Endothelial cell of umbilical vein (primary cell): ENCODE measurements around the gene ARHGEF38. TPM values are rescaled to one million over a fixed set of nuclear protein-coding genes. Genes with fewer than 3 reads are reported as not detected.

ENCODE experiments used
- BruUV-seq: library from RNA; stranded (reverse); fragments of 400-500 nt; replicated peaks from 2 replicates; lab custom pipeline; 2021; lab: Mats Ljungman, UMichigan
- CTCF ChIA-PET: fragments of 300-600, 350-600 bp; sonication (Branson Sonifier 250); formaldehyde crosslinking; loops from one replicate; lab custom pipeline; 2021; ENCODE audit warnings: antibody characterized with exemption, inconsistent platforms; lab: Charles Lee
- POLR2A ChIA-PET: fragments of 300-600, 350-600 bp; sonication (Branson Sonifier 250); formaldehyde crosslinking; loops from one replicate; lab custom pipeline; 2021; ENCODE audit warnings: antibody characterized with exemption, inconsistent platforms; lab: Charles Lee
- DNase-seq: peaks from one replicate; pipeline ENCODE4 v3.0.0-alpha.2; 2011; ENCODE audit warnings: low read depth, low spot score
- FAIRE-seq: peaks from 2 replicates; lab custom pipeline; 2011; peaks lifted over from hg19 to GRCh38; lab: Jason Lieb, UNC
- H2AFZ ChIP-seq: 2 replicates; pipeline ENCODE4 v1.6.0; 2012; ENCODE audit warnings: low read depth, low read length, control low read depth, inconsistent platforms
- H3K27ac ChIP-seq: 2 replicates; pipeline ENCODE4 v1.5.1; 2011; ENCODE audit warnings: low read depth, mild to moderate bottlenecking, control low read depth, low read length, moderate library complexity; ENCODE audit not compliant: insufficient read depth
- H3K27me3 ChIP-seq, 2 experiments: 2 replicates each; pipeline versions ENCODE4 v1.6.0 to v1.6.1; 2011; ENCODE audit warnings: low read length in 2 of 2, mixed read lengths in 1 of 2; ENCODE audit not compliant: control insufficient read depth in 2 of 2, insufficient read depth in 2 of 2
- H3K36me3 ChIP-seq, 2 experiments: 2 replicates in 1 of 2; 3 replicates in 1 of 2; pipeline ENCODE4 v1.5.1; 2011; ENCODE audit warnings: low read length in 2 of 2, mild to moderate bottlenecking in 1 of 2, moderate library complexity in 1 of 2; ENCODE audit not compliant: control insufficient read depth in 2 of 2, insufficient read depth in 2 of 2; ENCODE audit errors: extremely low read depth in 1 of 2
- H3K4me1 ChIP-seq: 3 replicates; pipeline ENCODE4 v1.5.1; 2011; ENCODE audit warnings: mild to moderate bottlenecking, low read length; ENCODE audit not compliant: control insufficient read depth, insufficient read depth; ENCODE audit errors: extremely low read depth
- H3K4me2 ChIP-seq: 2 replicates; pipeline ENCODE4 v1.6.1; 2011; ENCODE audit warnings: low read length, control low read depth, mixed read lengths; ENCODE audit not compliant: insufficient read depth
- H3K4me3 ChIP-seq, 3 experiments: fragments of 200-600 bp in 1 of 3; sonication (generic), shearing (Covaris generic) in 1 of 3; replicated peaks in 1 of 3; 2 replicates each; pipeline ENCODE4 v1.5.1; 2011 to 2016; ENCODE audit warnings: control low read depth in 3 of 3, low read length in 3 of 3, mild to moderate bottlenecking in 2 of 3, inconsistent platforms in 1 of 3, low read depth in 1 of 3, moderate library complexity in 1 of 3; ENCODE audit not compliant: insufficient read depth in 1 of 3
- H3K79me2 ChIP-seq: 2 replicates; pipeline ENCODE4 v1.6.0; 2012; ENCODE audit warnings: low read length, inconsistent platforms; ENCODE audit not compliant: control insufficient read depth, insufficient read depth
- H3K9ac ChIP-seq: replicated peaks from 2 replicates; pipeline ENCODE3; 2011; ENCODE audit warnings: low read length, control low read depth; ENCODE audit not compliant: insufficient read depth; ENCODE audit errors: extremely low read depth
- H3K9me1 ChIP-seq: replicated peaks from 3 replicates; pipeline ENCODE4 v1.6.0; 2011; ENCODE audit warnings: mild to moderate bottlenecking, low read length; ENCODE audit not compliant: control insufficient read depth, insufficient read depth; ENCODE audit errors: extremely low read depth
- H3K9me3 ChIP-seq: replicated peaks from 2 replicates; pipeline ENCODE4 v1.5.1; 2012; ENCODE audit warnings: low read length, inconsistent platforms; ENCODE audit not compliant: control insufficient read depth, insufficient read depth
- H4K20me1 ChIP-seq: replicated peaks from 2 replicates; pipeline ENCODE3; 2011; ENCODE audit warnings: mild to moderate bottlenecking, low read length; ENCODE audit not compliant: control insufficient read depth, insufficient read depth; ENCODE audit errors: extremely low read depth
- CTCF ChIP-seq, 2 donors: IDR thresholded peaks; 1 replicate in 1 of 2; 2 replicates in 1 of 2; pipeline ENCODE4 v1.5.1; 2011; ENCODE audit warnings: low read length in 2 of 2, mild to moderate bottlenecking in 2 of 2, moderate library complexity in 2 of 2, control low read depth in 1 of 2, inconsistent platforms in 1 of 2, low read depth in 1 of 2; ENCODE audit not compliant: insufficient read depth in 1 of 2; ENCODE audit errors: extremely low read depth in 1 of 2
- JUN ChIP-seq: IDR thresholded peaks from 2 replicates; pipeline ENCODE4 v1.6.1; 2011; ENCODE audit warnings: borderline replicate concordance, low read depth; ENCODE audit not compliant: insufficient read length, insufficient read depth
- MYC ChIP-seq: IDR thresholded peaks from one replicate; pipeline ENCODE4 v1.6.1; 2011; ENCODE audit warnings: mild to moderate bottlenecking, low read depth, low read length
- POLR2A ChIP-seq: IDR thresholded peaks from 2 replicates; pipeline ENCODE4 v1.6.1; 2012; ENCODE audit warnings: low read depth, mild to moderate bottlenecking, control low read depth, low read length
- POLR2AphosphoS5 ChIP-seq: IDR thresholded peaks from 2 replicates; pipeline ENCODE4 v1.6.1; 2012; ENCODE audit warnings: low read depth, mild to moderate bottlenecking, control low read depth, low read length, moderate library complexity; ENCODE audit not compliant: insufficient read depth
- dilution Hi-C: fragments of 300-500 bp; cut with MboI; formaldehyde crosslinking; loops from one replicate; pipeline ENCODE4 v1.15.0; 2019; ENCODE audit warnings: low sequenced_read_pairs; ENCODE audit not compliant: extremely low pct_ligation_motif_present
- intact Hi-C: fragments of 100-400 bp; cut with micrococcal nuclease; formaldehyde crosslinking; loops from one replicate; pipeline ENCODE4 v1.10.0; 2022
- polyA plus RNA-seq, 4 experiments: library from polyadenylated mRNA; depleted of rRNA in 3 of 4; stranded (reverse) in 3 of 4; unstranded in 1 of 4; fragments of >200 nt; gene quantifications; 2 replicates each; pipeline versions ENCODE4 v1.2.1 to v1.2.3, GENCODE V29; 2011 to 2012; ENCODE audit warnings: missing spikeins in 1 of 4
- total RNA-seq: library from RNA; stranded (reverse); gene quantifications from 2 replicates; pipeline ENCODE4 v1.2.3, GENCODE V29; 2021

The ARHGEF38 gene
- total and polyA plus RNA-seq, 2 donors (not counting 3 experiments of a cell fraction or from before 2014, with no cell fraction given), result not detected

DNA sequence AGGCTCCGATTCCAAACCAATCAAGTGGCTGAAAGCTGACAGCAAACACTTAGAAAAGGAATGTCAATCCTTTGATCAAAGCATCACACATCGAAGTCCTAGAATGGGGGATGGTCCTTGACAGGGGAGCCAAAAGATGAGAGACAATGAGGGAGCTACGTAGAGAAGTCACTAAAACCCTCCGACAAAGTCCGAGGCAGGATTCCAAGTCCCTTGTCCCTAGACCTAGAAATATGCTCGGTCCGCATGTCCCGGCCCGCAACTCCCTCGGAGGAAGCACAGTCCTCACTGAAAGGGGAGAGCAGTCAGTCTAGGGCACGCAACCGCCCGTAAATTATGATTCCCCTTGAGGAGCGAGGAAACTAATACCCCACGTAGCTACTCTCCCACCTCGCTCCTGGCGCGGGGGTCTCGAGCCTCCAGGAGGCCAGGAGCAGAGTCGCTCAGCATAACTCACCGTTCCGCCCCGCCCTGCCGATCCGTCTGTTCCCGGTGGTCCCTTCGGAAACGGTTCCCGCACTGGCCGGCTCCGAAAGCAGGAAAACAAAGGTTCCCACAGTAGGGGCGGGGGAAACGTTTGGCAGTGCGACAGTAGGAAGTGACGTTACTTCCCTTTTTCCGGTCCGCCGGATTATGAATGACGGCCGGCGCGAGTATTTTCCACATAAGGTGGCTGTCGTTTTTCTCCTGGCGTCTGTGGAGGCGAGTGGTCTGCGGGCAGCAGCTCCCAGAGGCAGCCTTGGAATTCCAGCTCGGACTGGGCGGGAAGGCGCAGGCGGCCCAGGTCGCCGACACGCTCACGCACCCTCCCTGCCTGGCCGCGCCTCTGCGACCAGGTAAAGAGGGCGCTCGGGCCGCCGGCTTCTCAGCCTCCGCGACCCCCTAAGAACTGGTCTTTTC, 156.0 kb downstream of the ARHGEF38 start, which contains the start of the genes GSTCD and INTS12:
TSS of gene GSTCD (plus strand) at position 604 of the 900 bp plus-strand sequence. CDS start 8,830 bp downstream, outside the sequence.
TSS of gene INTS12 (minus strand) at position 509 of the 900 bp plus-strand sequence. CDS start 8,684 bp downstream, outside the sequence.
- peak within 1 kb of the TSS; percentile 46 to 93 (median 93) for H3K4me3 ChIP-seq
- peak within 1 kb of the TSS; percentile 95 for H2AFZ ChIP-seq
- H4K20me1 ChIP-seq, result no peaks in the 10 kb centered on the region
- DNase-seq (peak; percentile 95), FAIRE-seq (peak; percentile 85)
- peak within 1 kb of the TSS; percentile 61 for H3K27ac ChIP-seq
- H3K9me3 ChIP-seq, result no peaks in the 10 kb centered on the region
- H3K4me2 ChIP-seq, result peak within 1 kb of the TSS; percentile 99
- peaks cover 57% of the 10 kb centered on the region for H3K79me2 ChIP-seq
- intact Hi-C loops (loop anchor here (1.0 to 10.0 kb wide), 4 partner anchors 286 to 609 kb away; partner anchors contain the start of genes AIMP1, TBCK and TET2), dilution Hi-C loops (no loop called here)
- TF ChIP-seq JUN, result no peak
- TF ChIP-seq MYC, result peak; percentile 38
- peak in 1 of 2 donors; percentile 0 for TF ChIP-seq CTCF (IDR thresholded peaks at IDR 0.05; ENCODE audit: extremely low read depth in 1 of 2, insufficient read depth in 1 of 2, low read depth in 1 of 2, low read length in 2 of 2)
- TF ChIP-seq POLR2A, result peak; percentile 89
- TF ChIP-seq POLR2AphosphoS5, result peak; percentile 94
- H3K9ac ChIP-seq, result peak within 1 kb of the TSS; percentile 82
- BruUV-seq, result TSS peak; percentile 75
- no peaks in the 10 kb centered on the region for H3K27me3 ChIP-seq
- H3K9me1 ChIP-seq, result no peaks in the 10 kb centered on the region
- POLR2A ChIA-PET, result interaction anchor here (0.6 kb wide), 1 partner anchor 561 kb away, joined by 4 read pairs; no protein-coding TSS in a partner anchor
- CTCF ChIA-PET, result interaction anchor here (1.2 kb wide), 1 partner anchor 187 kb away, joined by 5 read pairs; no protein-coding TSS in a partner anchor
- H3K4me1 ChIP-seq, result peaks cover 16% of the 10 kb centered on the region
- no peaks in the 10 kb centered on the region for H3K36me3 ChIP-seq
